K562 (cell line): ENCODE measurements around the gene PYDC1. TPM values are rescaled to one million over a fixed set of nuclear protein-coding genes. Genes with fewer than 3 reads are reported as not detected.

Source experiments
- BRCA1 ChIP-seq, 2 experiments: fragments of 450-650 bp in 1 of 2; sonication (generic) in 1 of 2; formaldehyde crosslinking in 1 of 2; IDR thresholded peaks; 2 replicates each; pipeline versions ENCODE4 v1.5.0 to v1.6.1; 2017 to 2020; ENCODE audit warnings: mild to moderate bottlenecking in 1 of 2, missing genetic modification reagents in 1 of 2
- CBFA2T3 ChIP-seq: fragments of 450-650 bp; IDR thresholded peaks from 2 replicates; pipeline ENCODE4 v1.6.1; 2017
- CBFB ChIP-seq: sonication (generic); formaldehyde crosslinking; IDR thresholded peaks from 2 replicates; pipeline ENCODE4 v1.4.0; 2020; ENCODE audit warnings: mild to moderate bottlenecking, missing genetic modification reagents
- COPS2 ChIP-seq: fragments of 450-650 bp; conservative IDR thresholded peaks from 2 replicates; pipeline ENCODE4 v1.6.1; 2016; ENCODE audit warnings: mild to moderate bottlenecking, moderate library complexity
- FIP1L1 ChIP-seq: fragments of 200-400 bp; formaldehyde crosslinking; IDR thresholded peaks from 2 replicates; pipeline ENCODE4 v1.6.1; 2018; ENCODE audit warnings: mild to moderate bottlenecking, low read depth, low read length; ENCODE audit not compliant: poor library complexity, severe bottlenecking
- GATAD2A ChIP-seq: fragments of 450-650 bp; IDR thresholded peaks from 2 replicates; pipeline ENCODE4 v1.6.1; 2017
- GTF2A2 ChIP-seq: IDR thresholded peaks from 2 replicates; pipeline ENCODE4 v1.6.1; 2016; ENCODE audit warnings: mild to moderate bottlenecking, missing genetic modification characterization, missing compliant biosample characterization
- HDAC2 ChIP-seq: fragments of 450-650 bp; IDR thresholded peaks from 2 replicates; pipeline ENCODE4 v1.6.1; 2016; ENCODE audit warnings: mild to moderate bottlenecking
- HIVEP1 ChIP-seq: fragments of 250-450 bp; sonication (Bioruptor Pico); IDR thresholded peaks from 2 replicates; pipeline ENCODE4 v1.4.0; 2020; ENCODE audit warnings: mild to moderate bottlenecking
- ILF3 ChIP-seq: fragments of 450-650 bp; IDR thresholded peaks from 2 replicates; pipeline ENCODE4 v1.6.1; 2018; ENCODE audit warnings: antibody characterized with exemption, mild to moderate bottlenecking, moderate library complexity, borderline replicate concordance
- IRF1 ChIP-seq: sonication (generic); formaldehyde crosslinking; IDR thresholded peaks from 2 replicates; pipeline ENCODE4 v1.8.0; 2022; ENCODE audit warnings: missing genetic modification reagents, mild to moderate bottlenecking, borderline replicate concordance
- L3MBTL2 ChIP-seq: fragments of 450-650 bp; IDR thresholded peaks from 2 replicates; pipeline ENCODE4 v1.6.1; 2016; ENCODE audit warnings: mild to moderate bottlenecking, moderate library complexity
- MAFG ChIP-seq: fragments of 450-650 bp; conservative IDR thresholded peaks from 2 replicates; pipeline ENCODE4 v1.6.1; 2016; ENCODE audit warnings: missing genetic modification characterization, missing compliant biosample characterization
- MLLT1 ChIP-seq, 2 experiments: fragments of 450-650 bp; IDR thresholded peaks; 2 replicates each; pipeline ENCODE4 v1.6.1; 2016
- MYC ChIP-seq, 2 experiments: fragments of 250-450 bp in 1 of 2; sonication (Bioruptor Pico) in 1 of 2; IDR thresholded peaks; 2 replicates each; pipeline versions ENCODE4 v1.5.1 to v1.6.1; 2012 to 2021; ENCODE audit warnings: low read depth in 2 of 2, borderline replicate concordance in 1 of 2, improper control_type of control experiment in 1 of 2, low read length in 1 of 2, mild to moderate bottlenecking in 1 of 2, moderate library complexity in 1 of 2
- NBN ChIP-seq: fragments of 450-650 bp; IDR thresholded peaks from 2 replicates; pipeline ENCODE4 v1.6.1; 2016; ENCODE audit warnings: low read depth, mild to moderate bottlenecking
- NCOA1 ChIP-seq: fragments of 450-650 bp; IDR thresholded peaks from 2 replicates; pipeline ENCODE4 v1.6.1; 2016; ENCODE audit warnings: low read depth
- PKNOX1 ChIP-seq: fragments of 450-650 bp; IDR thresholded peaks from 2 replicates; pipeline ENCODE4 v1.6.1; 2016
- RNF219 ChIP-seq: fragments of 250-450 bp; sonication (Bioruptor Pico); IDR thresholded peaks from 2 replicates; pipeline ENCODE4 v1.5.0; 2022; ENCODE audit warnings: mild to moderate bottlenecking
- SNAPC5 ChIP-seq: fragments of 250-450 bp; sonication (Bioruptor Pico); IDR thresholded peaks from 2 replicates; pipeline ENCODE4 v1.8.0; 2021; ENCODE audit warnings: moderate library complexity, mild to moderate bottlenecking, inconsistent platforms
- ZBTB17 ChIP-seq: fragments of 450-650 bp; formaldehyde crosslinking; IDR thresholded peaks from 2 replicates; pipeline ENCODE4 v1.4.0; 2020; ENCODE audit warnings: mild to moderate bottlenecking
- ZBTB9 ChIP-seq: fragments of 450-650 bp; formaldehyde crosslinking; IDR thresholded peaks from 2 replicates; pipeline ENCODE4 v1.4.0; 2020; ENCODE audit warnings: mild to moderate bottlenecking, moderate library complexity
- ZNF133 ChIP-seq: fragments of 250-450 bp; sonication (Bioruptor Pico); IDR thresholded peaks from 2 replicates; pipeline ENCODE4 v1.4.0; 2020; ENCODE audit warnings: mild to moderate bottlenecking
- ZNF174 ChIP-seq: fragments of 250-450 bp; sonication (Bioruptor Pico); IDR thresholded peaks from 2 replicates; pipeline ENCODE4 v1.4.0; 2020; ENCODE audit warnings: mild to moderate bottlenecking
- ZNF354B ChIP-seq: fragments of 250-450 bp; sonication (Bioruptor Pico); IDR thresholded peaks from 2 replicates; pipeline ENCODE4 v1.4.0; 2020
- polyA plus RNA-seq, 8 experiments: library from polyadenylated mRNA; depleted of rRNA in 4 of 8; stranded (reverse) in 5 of 8; unstranded in 3 of 8; fragments of >200 nt; fragmentation: Nextera tagmentation in 2 of 8; fragmentation: Illumina TruSeq in 1 of 8; extraction: Ambion mirVana in 2 of 8; extraction: Trizol in 1 of 8; gene quantifications; 2 replicates each; pipeline versions ENCODE4 v1.2.1 to v1.2.3, GENCODE V29; 2011 to 2014; ENCODE audit warnings: inconsistent platforms in 1 of 8, missing spikeins in 1 of 8
- total RNA-seq, 7 experiments: library from RNA; depleted of rRNA in 6 of 7; stranded (reverse); fragments of >200 nt in 6 of 7; fragmentation: Illumina TruSeq in 2 of 7; extraction: Trizol in 2 of 7; gene quantifications; 2 replicates each; pipeline versions ENCODE4 v1.2.1 to v1.2.3, GENCODE V29; 2011 to 2021; ENCODE audit warnings: low replicate concordance in 1 of 7

The PYDC1 gene
- total and polyA plus RNA-seq, 9 of the 15 experiments (the other 6 are each of a cell fraction or from before 2014, with no cell fraction given) = not detected

GRCh38 chr16:31253642-31254045 is 36.7 kb upstream of the PYDC1 start (continued):
- no peak for TF ChIP-seq RNF219 (CRISPR knock-in tag)
- no peak for TF ChIP-seq ILF3
- TF ChIP-seq ZNF174 = no peak
- no peak for TF ChIP-seq CBFB (CRISPR knock-in tag)
- no peak for TF ChIP-seq COPS2
- no peak for TF ChIP-seq GTF2A2 (tag)
- TF ChIP-seq ZNF354B (CRISPR knock-in tag) = no peak
- peak; percentile 94 for TF ChIP-seq MAFG (tag)
- peak in 1 of 2 experiments; percentile 77; a peak in 2 of 4 replicates for TF ChIP-seq MLLT1 (IDR thresholded peaks at IDR 0.05)
- peak; percentile 92 for TF ChIP-seq GATAD2A
- TF ChIP-seq ZBTB17 (CRISPR knock-in tag) = no peak
- no peak for TF ChIP-seq ZNF133
- TF ChIP-seq PKNOX1 = peak; percentile 94
- peak; percentile 56; the same call in 1 of the 2 replicates for TF ChIP-seq NCOA1
- TF ChIP-seq CBFA2T3 = peak; percentile 89
- peak; percentile 59 for TF ChIP-seq L3MBTL2
- TF ChIP-seq HDAC2 = peak; percentile 97
- TF ChIP-seq MYC (IDR thresholded peaks at IDR 0.05; ENCODE audit: low read depth, low read length) = peak; percentile 57; the same call in 1 of the 2 replicates
- no peak for TF ChIP-seq MYC (CRISPR knock-in tag; IDR thresholded peaks at IDR 0.05; ENCODE audit: borderline replicate concordance, low read depth)
- TF ChIP-seq SNAPC5 (CRISPR knock-in tag) = no peak
- no peak for TF ChIP-seq IRF1 (CRISPR knock-in tag)
- no peak for TF ChIP-seq HIVEP1 (CRISPR knock-in tag)
- TF ChIP-seq ZBTB9 (CRISPR knock-in tag) = no peak
- TF ChIP-seq NBN = peak; percentile 92
- TF ChIP-seq BRCA1 (IDR thresholded peaks at IDR 0.05) = no peak
- TF ChIP-seq BRCA1 (CRISPR knock-in tag; IDR thresholded peaks at IDR 0.05) = no peak
- TF ChIP-seq FIP1L1 = no peak
